HG03135 (cell line): ENCODE measurements around the gene ZNF19.

Source experiments
- ATAC-seq: cut with Tn5 transposase; IDR thresholded peaks from one replicate; pipeline ENCODE4 v1.9.1; 2021; ENCODE audit warnings: mild to moderate bottlenecking, moderate library complexity; ENCODE audit not compliant: unreplicated experiment

ZNF19 gene

GRCh38 chr16:71443714-71444113 is 45.4 kb downstream of the ZNF19 start:
- ATAC-seq: no peak

GRCh38 chr16:71442051-71442440 is 47.1 kb downstream of the ZNF19 start, which contains the start of gene TLE7:
Gene TLE7, minus strand, starts transcription at chr16:71442054. Its CDS starts 8,730 bp downstream, at chr16:71433324.
- ATAC-seq: no peak

- ATAC-seq: no peak
Observed at GRCh38 chr16:71441348-71442050, 47.6 kb downstream of the ZNF19 start.

- no peak for ATAC-seq
Observed at GRCh38 chr16:71440669-71441347, 48.3 kb downstream of the ZNF19 start.

GRCh38 chr16:71439523-71439922 is 49.6 kb downstream of the ZNF19 start:
- no peak for ATAC-seq

- no peak for ATAC-seq
Observed at GRCh38 chr16:71436473-71436872, 52.7 kb downstream of the ZNF19 start.

- ATAC-seq: no peak
Observed at GRCh38 chr16:71432906-71433305, 56.2 kb downstream of the ZNF19 start.

- ATAC-seq: no peak
Observed at GRCh38 chr16:71431991-71432390, 57.1 kb downstream of the ZNF19 start.

GRCh38 chr16:71431176-71431575 is 57.9 kb downstream of the ZNF19 start:
- ATAC-seq: no peak

GRCh38 chr16:71430744-71431143 is 58.4 kb downstream of the ZNF19 start:
- no peak for ATAC-seq

- no peak for ATAC-seq
Observed at GRCh38 chr16:71429581-71429980, 59.5 kb downstream of the ZNF19 start.

- no peak for ATAC-seq
Observed at GRCh38 chr16:71428883-71429282, 60.2 kb downstream of the ZNF19 start.

GRCh38 chr16:71428385-71428784 is 60.7 kb downstream of the ZNF19 start:
- ATAC-seq: no peak

- ATAC-seq: no peak
Observed at GRCh38 chr16:71426880-71427615, 62.1 kb downstream of the ZNF19 start.

- ATAC-seq: peak; percentile 58
Observed at GRCh38 chr16:71426069-71426879, 62.9 kb downstream of the ZNF19 start.

- no peak for ATAC-seq
Observed at GRCh38 chr16:71425746-71426068, 63.4 kb downstream of the ZNF19 start.

- ATAC-seq: no peak
Observed at GRCh38 chr16:71424626-71425025, 64.5 kb downstream of the ZNF19 start.

GRCh38 chr16:71423865-71424264 is 65.3 kb downstream of the ZNF19 start:
- ATAC-seq: no peak
